Measurements from ENCODE around the gene CD1C. TPM values are rescaled to one million over a fixed set of nuclear protein-coding genes. Genes with fewer than 3 reads are reported as not detected.

CD1C gene
- total and polyA plus RNA-seq, 7 donors = 0.06 to 0.47 (median 0.17) TPM; not detected in 3

- intact Hi-C loops (cut with DNase I) = no loop called here
These were observed 39.6 kb downstream of the CD1C start for GRCh38 chr1:158329300-158329699.

GRCh38 chr1:158329733-158330132 lies 40.0 kb downstream of the CD1C start:
- DNase-seq (no peak), ATAC-seq (no peak)
- Histone ChIP-seq H3K27ac (no peak overlapping the region), H3K27me3 (ENCODE audit: insufficient read depth in 3 of 3, low read length in 2 of 3) (no peaks in the 10 kb centered on the region), H3K9me3 (peaks cover 2% of the 10 kb centered on the region), H3K36me3 (ENCODE audit: insufficient read depth in 1 of 2, low read depth in 1 of 2) (no peaks in the 10 kb centered on the region), H3K4me1 (no peaks in the 10 kb centered on the region), H3K4me3 (no peak overlapping the region)
- no peak for TF ChIP-seq CTCF (IDR thresholded peaks at IDR 0.05)
- WGBS, 3 donors = 72 to 81% (median 75%) methylated on average over 3 of the region's 3 CpGs
- intact Hi-C loops (cut with DNase I) = no loop called here

More at GRCh38 chr1:158329300-158329699, 39.6 kb downstream of the CD1C start:
- no peaks in the 10 kb centered on the region for H3K27me3 ChIP-seq (ENCODE audit: insufficient read depth in 3 of 3, low read length in 2 of 3)
- H3K4me3 ChIP-seq = no peak overlapping the region
- no peaks in the 10 kb centered on the region for H3K36me3 ChIP-seq (ENCODE audit: insufficient read depth in 1 of 2, low read depth in 1 of 2)
- ATAC-seq = no peak
- no peak overlapping the region for H3K27ac ChIP-seq
- TF ChIP-seq CTCF (IDR thresholded peaks at IDR 0.05) = no peak
- 83 to 88% (median 84%) methylated on average over 7 of the region's 7 CpGs for WGBS, 3 donors
- peaks cover 2% of the 10 kb centered on the region for H3K9me3 ChIP-seq
- H3K4me1 ChIP-seq = no peaks in the 10 kb centered on the region
- no peak for DNase-seq

GRCh38 chr1:158330391-158331105 lies 40.8 kb downstream of the CD1C start:
- Histone ChIP-seq H3K9me3 (peaks cover 2% of the 10 kb centered on the region), H3K36me3 (ENCODE audit: insufficient read depth in 1 of 2, low read depth in 1 of 2) (no peaks in the 10 kb centered on the region), H3K4me3 (no peak overlapping the region), H3K27me3 (ENCODE audit: insufficient read depth in 3 of 3, low read length in 2 of 3) (no peaks in the 10 kb centered on the region), H3K27ac (no peak overlapping the region), H3K4me1 (no peaks in the 10 kb centered on the region)
- ATAC-seq = no peak
- WGBS, 3 donors = 78 to 79% (median 78%) methylated on average over 11 of the region's 11 CpGs
- no peak for TF ChIP-seq CTCF (IDR thresholded peaks at IDR 0.05)
- intact Hi-C loops (cut with DNase I) = no loop called here
- no peak for DNase-seq

- H3K4me1 ChIP-seq = no peaks in the 10 kb centered on the region
- H3K36me3 ChIP-seq (ENCODE audit: insufficient read depth in 1 of 2, low read depth in 1 of 2) = no peaks in the 10 kb centered on the region
- TF ChIP-seq CTCF (IDR thresholded peaks at IDR 0.05) = no peak
- ATAC-seq (no peak), DNase-seq (no peak)
- WGBS, 3 donors = 67 to 83% (median 68%) methylated on average over 1 of the region's 1 CpG
- H3K27me3 ChIP-seq (ENCODE audit: insufficient read depth in 3 of 3, low read length in 2 of 3) = no peaks in the 10 kb centered on the region
- intact Hi-C loops (cut with DNase I) = no loop called here
- no peak overlapping the region for H3K27ac ChIP-seq
- H3K9me3 ChIP-seq = peaks cover 2% of the 10 kb centered on the region
- no peak overlapping the region for H3K4me3 ChIP-seq
These were observed 41.3 kb downstream of the CD1C start for GRCh38 chr1:158331106-158331425.

Measured in psoas muscle (tissue), 8 donors.